GM12878 (cell line): ENCODE results near the gene DBR1.

ENCODE experiments used
- EP300 ChIP-seq, 2 experiments: fragments of 150-350 bp in 1 of 2; IDR thresholded peaks; 2 replicates each; pipeline ENCODE4 v1.6.1; 2011 to 2012; ENCODE audit warnings: low read depth in 2 of 2, low read length in 2 of 2, borderline replicate concordance in 1 of 2, improper control_type of control experiment in 1 of 2, inconsistent platforms in 1 of 2; ENCODE audit not compliant: control insufficient read depth in 1 of 2
- EZH2 ChIP-seq: IDR thresholded peaks from 2 replicates; pipeline ENCODE4 v1.6.1; 2012; ENCODE audit warnings: low read depth, mild to moderate bottlenecking, control low read depth, inconsistent platforms, low read length, borderline replicate concordance; ENCODE audit not compliant: control insufficient read depth
- HCFC1 ChIP-seq: fragments of 150-350 bp; IDR thresholded peaks from 2 replicates; pipeline ENCODE4 v1.6.1; 2014; ENCODE audit warnings: low read length
- MYC ChIP-seq: IDR thresholded peaks from 2 replicates; pipeline ENCODE4 v1.6.1; 2011; ENCODE audit warnings: mild to moderate bottlenecking, low read length, moderate library complexity, inconsistent platforms; ENCODE audit not compliant: insufficient read depth, insufficient replicate concordance, insufficient read length, severe bottlenecking
- SIN3A ChIP-seq: IDR thresholded peaks from 2 replicates; pipeline ENCODE4 v1.6.1; 2012; ENCODE audit warnings: low read depth, low read length, improper control_type of control experiment
- SIX5 ChIP-seq: IDR thresholded peaks from 2 replicates; pipeline ENCODE4 v1.6.1; 2011; ENCODE audit warnings: mild to moderate bottlenecking, low read depth, low read length, moderate library complexity; ENCODE audit not compliant: severe bottlenecking
- SMAD1 ChIP-seq: fragments of 450-650 bp; IDR thresholded peaks from 2 replicates; pipeline ENCODE4 v1.6.1; 2018; ENCODE audit warnings: mild to moderate bottlenecking, low read depth; ENCODE audit not compliant: partially characterized antibody
- TAF1 ChIP-seq: IDR thresholded peaks from 2 replicates; pipeline ENCODE4 v1.6.1; 2011; ENCODE audit warnings: mild to moderate bottlenecking, low read depth, low read length, borderline replicate concordance
- ZNF217 ChIP-seq: fragments of 450-650 bp; IDR thresholded peaks from 2 replicates; pipeline ENCODE4 v1.6.1; 2017; ENCODE audit warnings: antibody characterized with exemption, mild to moderate bottlenecking
- TF ChIP-seq, protein P1 (sequence below), 3 experiments: IDR thresholded peaks in 2 of 3; conservative IDR thresholded peaks in 1 of 3; 2 replicates each; pipeline ENCODE4 v1.5.1; 2011; ENCODE audit warnings: low read depth in 3 of 3, low read length in 3 of 3, mild to moderate bottlenecking in 3 of 3, control low read depth in 2 of 3, moderate library complexity in 2 of 3, inconsistent platforms in 1 of 3, mixed read lengths in 1 of 3; ENCODE audit not compliant: control insufficient read depth in 2 of 3, insufficient read depth in 1 of 3; ENCODE audit errors: extremely low read depth in 1 of 3
- TF ChIP-seq, protein P2 (sequence below): fragments of 450-650 bp; formaldehyde crosslinking; IDR thresholded peaks from 2 replicates; pipeline ENCODE4 v1.4.0; 2022; ENCODE audit warnings: mild to moderate bottlenecking, moderate library complexity
- TF ChIP-seq, protein P3 (sequence below): fragments of 450-650 bp; IDR thresholded peaks from 2 replicates; pipeline ENCODE4 v1.6.1; 2014; ENCODE audit warnings: mild to moderate bottlenecking
- TF ChIP-seq, protein P4 (sequence below): fragments of 450-650 bp; IDR thresholded peaks from 2 replicates; pipeline ENCODE4 v1.6.1; 2017; ENCODE audit warnings: borderline replicate concordance

DNA sequence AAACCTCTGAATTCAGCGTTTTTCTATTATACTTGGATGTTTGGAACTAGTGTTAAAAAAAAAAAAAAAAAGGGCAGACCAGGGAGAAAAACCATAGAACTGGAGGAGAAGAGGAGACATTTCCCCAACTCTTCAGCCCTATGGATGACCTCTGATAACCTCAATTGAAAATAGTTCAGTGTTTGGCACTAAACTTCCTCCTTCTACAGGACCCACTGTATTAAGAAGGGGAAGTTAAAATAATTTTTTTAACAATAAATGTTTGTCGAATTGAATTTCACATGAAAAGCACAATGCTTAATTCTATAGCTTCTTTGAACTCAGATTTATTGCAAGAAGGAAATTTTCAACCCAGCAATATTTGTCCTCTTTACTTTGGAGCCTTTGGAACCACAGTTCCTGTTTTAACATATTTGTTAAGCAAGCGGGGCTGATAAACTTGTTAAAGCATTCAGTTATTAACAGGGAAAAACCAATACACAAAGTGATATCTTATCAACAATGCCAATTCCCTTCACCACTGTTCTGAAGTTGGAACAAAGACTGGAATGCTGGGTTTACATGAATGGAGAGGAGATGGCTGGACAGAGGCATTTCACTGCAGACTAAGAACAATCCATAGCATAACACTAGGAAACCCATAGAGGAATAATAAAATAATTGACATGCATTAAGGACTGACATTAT is 39.4 kb downstream of the DBR1 start:
- TF ChIP-seq SMAD1 (no peak), ZNF217 (no peak), HCFC1 (no peak), SIX5 (no peak), EZH2 (no peak), MYC (no peak), EP300 (IDR thresholded peaks at IDR 0.05; ENCODE audit: borderline replicate concordance in 1 of 2, control insufficient read depth in 1 of 2, low read depth in 2 of 2, low read length in 2 of 2) (no peak), SIN3A (no peak), TAF1 (no peak)
- TF ChIP-seq, protein P1, sequence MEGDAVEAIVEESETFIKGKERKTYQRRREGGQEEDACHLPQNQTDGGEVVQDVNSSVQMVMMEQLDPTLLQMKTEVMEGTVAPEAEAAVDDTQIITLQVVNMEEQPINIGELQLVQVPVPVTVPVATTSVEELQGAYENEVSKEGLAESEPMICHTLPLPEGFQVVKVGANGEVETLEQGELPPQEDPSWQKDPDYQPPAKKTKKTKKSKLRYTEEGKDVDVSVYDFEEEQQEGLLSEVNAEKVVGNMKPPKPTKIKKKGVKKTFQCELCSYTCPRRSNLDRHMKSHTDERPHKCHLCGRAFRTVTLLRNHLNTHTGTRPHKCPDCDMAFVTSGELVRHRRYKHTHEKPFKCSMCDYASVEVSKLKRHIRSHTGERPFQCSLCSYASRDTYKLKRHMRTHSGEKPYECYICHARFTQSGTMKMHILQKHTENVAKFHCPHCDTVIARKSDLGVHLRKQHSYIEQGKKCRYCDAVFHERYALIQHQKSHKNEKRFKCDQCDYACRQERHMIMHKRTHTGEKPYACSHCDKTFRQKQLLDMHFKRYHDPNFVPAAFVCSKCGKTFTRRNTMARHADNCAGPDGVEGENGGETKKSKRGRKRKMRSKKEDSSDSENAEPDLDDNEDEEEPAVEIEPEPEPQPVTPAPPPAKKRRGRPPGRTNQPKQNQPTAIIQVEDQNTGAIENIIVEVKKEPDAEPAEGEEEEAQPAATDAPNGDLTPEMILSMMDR (IDR thresholded peaks at IDR 0.05 in 2 of 3, conservative IDR thresholded peaks at IDR 0.05 in 1 of 3; ENCODE audit: control insufficient read depth in 2 of 3, extremely low read depth in 1 of 3, insufficient read depth in 1 of 3, low read depth in 3 of 3, low read length in 3 of 3): no peak
- TF ChIP-seq, protein P2, sequence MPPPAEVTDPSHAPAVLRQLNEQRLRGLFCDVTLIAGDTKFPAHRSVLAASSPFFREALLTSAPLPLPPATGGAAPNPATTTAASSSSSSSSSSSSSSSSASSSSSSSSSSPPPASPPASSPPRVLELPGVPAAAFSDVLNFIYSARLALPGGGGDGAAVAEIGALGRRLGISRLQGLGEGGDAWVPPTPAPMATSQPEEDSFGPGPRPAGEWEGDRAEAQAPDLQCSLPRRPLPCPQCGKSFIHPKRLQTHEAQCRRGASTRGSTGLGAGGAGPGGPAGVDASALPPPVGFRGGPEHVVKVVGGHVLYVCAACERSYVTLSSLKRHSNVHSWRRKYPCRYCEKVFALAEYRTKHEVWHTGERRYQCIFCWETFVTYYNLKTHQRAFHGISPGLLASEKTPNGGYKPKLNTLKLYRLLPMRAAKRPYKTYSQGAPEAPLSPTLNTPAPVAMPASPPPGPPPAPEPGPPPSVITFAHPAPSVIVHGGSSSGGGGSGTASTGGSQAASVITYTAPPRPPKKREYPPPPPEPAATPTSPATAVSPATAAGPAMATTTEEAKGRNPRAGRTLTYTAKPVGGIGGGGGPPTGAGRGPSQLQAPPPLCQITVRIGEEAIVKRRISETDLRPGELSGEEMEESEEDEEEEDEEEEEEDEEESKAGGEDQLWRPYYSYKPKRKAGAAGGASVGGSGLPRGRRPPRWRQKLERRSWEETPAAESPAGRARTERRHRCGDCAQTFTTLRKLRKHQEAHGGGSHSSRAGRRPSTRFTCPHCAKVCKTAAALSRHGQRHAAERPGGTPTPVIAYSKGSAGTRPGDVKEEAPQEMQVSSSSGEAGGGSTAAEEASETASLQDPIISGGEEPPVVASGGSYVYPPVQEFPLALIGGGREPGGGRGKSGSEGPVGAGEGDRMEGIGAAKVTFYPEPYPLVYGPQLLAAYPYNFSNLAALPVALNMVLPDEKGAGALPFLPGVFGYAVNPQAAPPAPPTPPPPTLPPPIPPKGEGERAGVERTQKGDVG (CRISPR knock-in tag): no peak
- TF ChIP-seq, protein P3, sequence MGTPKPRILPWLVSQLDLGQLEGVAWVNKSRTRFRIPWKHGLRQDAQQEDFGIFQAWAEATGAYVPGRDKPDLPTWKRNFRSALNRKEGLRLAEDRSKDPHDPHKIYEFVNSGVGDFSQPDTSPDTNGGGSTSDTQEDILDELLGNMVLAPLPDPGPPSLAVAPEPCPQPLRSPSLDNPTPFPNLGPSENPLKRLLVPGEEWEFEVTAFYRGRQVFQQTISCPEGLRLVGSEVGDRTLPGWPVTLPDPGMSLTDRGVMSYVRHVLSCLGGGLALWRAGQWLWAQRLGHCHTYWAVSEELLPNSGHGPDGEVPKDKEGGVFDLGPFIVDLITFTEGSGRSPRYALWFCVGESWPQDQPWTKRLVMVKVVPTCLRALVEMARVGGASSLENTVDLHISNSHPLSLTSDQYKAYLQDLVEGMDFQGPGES: no peak
- TF ChIP-seq, protein P4, sequence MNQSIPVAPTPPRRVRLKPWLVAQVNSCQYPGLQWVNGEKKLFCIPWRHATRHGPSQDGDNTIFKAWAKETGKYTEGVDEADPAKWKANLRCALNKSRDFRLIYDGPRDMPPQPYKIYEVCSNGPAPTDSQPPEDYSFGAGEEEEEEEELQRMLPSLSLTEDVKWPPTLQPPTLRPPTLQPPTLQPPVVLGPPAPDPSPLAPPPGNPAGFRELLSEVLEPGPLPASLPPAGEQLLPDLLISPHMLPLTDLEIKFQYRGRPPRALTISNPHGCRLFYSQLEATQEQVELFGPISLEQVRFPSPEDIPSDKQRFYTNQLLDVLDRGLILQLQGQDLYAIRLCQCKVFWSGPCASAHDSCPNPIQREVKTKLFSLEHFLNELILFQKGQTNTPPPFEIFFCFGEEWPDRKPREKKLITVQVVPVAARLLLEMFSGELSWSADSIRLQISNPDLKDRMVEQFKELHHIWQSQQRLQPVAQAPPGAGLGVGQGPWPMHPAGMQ: no peak
